Fibroblast of villous mesenchyme (primary cell): ENCODE data around the gene RAB40C. TPM values are rescaled to one million over a fixed set of nuclear protein-coding genes. Genes with fewer than 3 reads are reported as not detected.
A peak's percentile ranks its signal among the peaks of the same experiment; 100 is the strongest.

Experiments
- DNase-seq: peaks from one replicate; pipeline ENCODE4 v3.0.0-alpha.2; 2010; ENCODE audit warnings: low read depth
- H3K4me3 ChIP-seq: 2 replicates; pipeline ENCODE4 v1.5.1; 2011; ENCODE audit warnings: low read depth, mild to moderate bottlenecking, low read length
- CTCF ChIP-seq: IDR thresholded peaks from 2 replicates; pipeline ENCODE4 v1.5.1; 2012; ENCODE audit warnings: low read depth, mild to moderate bottlenecking, low read length; ENCODE audit not compliant: insufficient read depth
- total RNA-seq: library from RNA; depleted of rRNA; stranded (reverse); fragments of >200 nt; gene quantifications from 2 replicates; pipeline ENCODE4 v1.2.3, GENCODE V29; 2012

RAB40C gene
- total RNA-seq, 1 donor, result 9.9 TPM

- no peak for TF ChIP-seq CTCF
- no peak overlapping the region for H3K4me3 ChIP-seq
- DNase-seq, result no peak
These were observed 31.0 kb downstream of the RAB40C start for GRCh38 chr16:620700-621525.

GRCh38 chr16:621526-622105 lies 31.8 kb downstream of the RAB40C start:
- no peak for DNase-seq
- peak overlapping the region; percentile 4 for H3K4me3 ChIP-seq
- no peak for TF ChIP-seq CTCF

GRCh38 chr16:622920-623280 lies 33.0 kb downstream of the RAB40C start:
- no peak for TF ChIP-seq CTCF
- no peak for DNase-seq
- no peak overlapping the region for H3K4me3 ChIP-seq

- TF ChIP-seq CTCF, result no peak
These were observed 34.7 kb downstream of the RAB40C start for GRCh38 chr16:624526-625070.

GRCh38 chr16:625117-625976 lies 35.5 kb downstream of the RAB40C start:
- no peak overlapping the region for H3K4me3 ChIP-seq
- DNase-seq, result no peak
- TF ChIP-seq CTCF, result no peak

More at GRCh38 chr16:624526-625070, 34.7 kb downstream of the RAB40C start:
- DNase-seq, result no peak
- H3K4me3 ChIP-seq, result no peak overlapping the region

GRCh38 chr16:625977-626765 lies 36.3 kb downstream of the RAB40C start:
- DNase-seq, result no peak

More at GRCh38 chr16:625977-626765, 36.3 kb downstream of the RAB40C start:
- no peak overlapping the region for H3K4me3 ChIP-seq
- TF ChIP-seq CTCF, result no peak
